ENCODE measurements around the gene MACO1. TPM values are rescaled to one million over a fixed set of nuclear protein-coding genes. Genes with fewer than 3 reads are reported as not detected.
A peak's percentile ranks its signal among the peaks of the same experiment; 100 is the strongest.

MACO1 gene
- total and polyA plus RNA-seq, 9 of the 15 experiments (the other 6 are each of a cell fraction or from before 2014, with no cell fraction given): 4.6 to 28.4 (median 21.7) TPM

- TF ChIP-seq SMAD4 (CRISPR knock-in tag; conservative IDR thresholded peaks at IDR 0.05) (0 out of 2 replicates have a peak, but pooled peaks have one; percentile 37), BACH1 (tag; IDR thresholded peaks at IDR 0.05) (no peak; the same call in 1 of the 2 replicates), WHSC1 (IDR thresholded peaks at IDR 0.05; ENCODE audit: low read length) (peak; percentile 49), MAFK (IDR thresholded peaks at IDR 0.05; ENCODE audit: low read length) (no peak), NFYB (IDR thresholded peaks at IDR 0.05; ENCODE audit: extremely low read depth, insufficient read length) (no peak), KDM1A (IDR thresholded peaks at IDR 0.05) (0 out of 4 replicates have a peak, but pooled peaks of 1 of the 2 experiments have one; percentile 19), HEY1 (CRISPR knock-in tag; IDR thresholded peaks at IDR 0.05; ENCODE audit: borderline replicate concordance) (0 out of 2 replicates have a peak, but pooled peaks have one; percentile 15), HMBOX1 (IDR thresholded peaks at IDR 0.05) (peak; percentile 91), CEBPB (tag; IDR thresholded peaks at IDR 0.05) (peak; percentile 22; the same call in 1 of the 2 replicates), ZNF507 (tag; conservative IDR thresholded peaks at IDR 0.05) (no peak), GABPA (tag; conservative IDR thresholded peaks at IDR 0.05; ENCODE audit: low read depth) (no peak), OTX1 (CRISPR knock-in tag; IDR thresholded peaks at IDR 0.05) (0 out of 2 replicates have a peak, but pooled peaks have one; percentile 5), E2F3 (CRISPR knock-in tag; IDR thresholded peaks at IDR 0.05) (no peak), NUFIP1 (IDR thresholded peaks at IDR 0.05; ENCODE audit: partially characterized antibody) (peak; percentile 70), MCM7 (IDR thresholded peaks at IDR 0.05) (no peak), HNRNPUL1 (IDR thresholded peaks at IDR 0.05; ENCODE audit: low read length) (no peak), FOXJ2 (tag; IDR thresholded peaks at IDR 0.05) (no peak), DMBX1 (CRISPR knock-in tag; IDR thresholded peaks at IDR 0.05; ENCODE audit: borderline replicate concordance) (no peak), THRAP3 (IDR thresholded peaks at IDR 0.05; ENCODE audit: borderline replicate concordance) (no peak), PHF21A (IDR thresholded peaks at IDR 0.05; ENCODE audit: borderline replicate concordance, low read depth) (0 out of 2 replicates have a peak, but pooled peaks have one; percentile 15), GABPB2 (CRISPR knock-in tag; conservative IDR thresholded peaks at IDR 0.05) (no peak), TEAD4 (IDR thresholded peaks at IDR 0.05; ENCODE audit: low read length) (peak; percentile 69; the same call in 1 of the 2 replicates), TEAD4 (CRISPR knock-in tag; IDR thresholded peaks at IDR 0.05; ENCODE audit: borderline replicate concordance) (no peak), FOXK1 (CRISPR knock-in tag; IDR thresholded peaks at IDR 0.05; ENCODE audit: borderline replicate concordance) (no peak)
These were observed 2.1 kb upstream of the MACO1 start (continued) for GRCh38 chr1:25428475-25429166.

Data from K562 (cell line).